ENCODE measurements around the gene MAP3K8.

Gene MAP3K8

GRCh38 chr10:30491916-30492515, 58.0 kb downstream of the MAP3K8 start:
- no peak for DNase-seq

- no peak for DNase-seq
Measured at GRCh38 chr10:30493609-30494530, 59.9 kb downstream of the MAP3K8 start.

GRCh38 chr10:30494558-30494957, 60.6 kb downstream of the MAP3K8 start:
- no peak for DNase-seq

- DNase-seq: no peak
Measured at GRCh38 chr10:30495687-30496086, 61.7 kb downstream of the MAP3K8 start.

GRCh38 chr10:30499816-30500215, 65.8 kb downstream of the MAP3K8 start:
- no peak for DNase-seq

- DNase-seq: no peak
Measured at GRCh38 chr10:30500534-30500933, 66.5 kb downstream of the MAP3K8 start.

- no peak for DNase-seq
Measured at GRCh38 chr10:30500963-30501504, 67.0 kb downstream of the MAP3K8 start.

- no peak for DNase-seq
Measured at GRCh38 chr10:30502266-30503060, 68.5 kb downstream of the MAP3K8 start.

GRCh38 chr10:30503700-30504266, 69.8 kb downstream of the MAP3K8 start:
- DNase-seq: no peak

GRCh38 chr10:30505543-30506298, 71.7 kb downstream of the MAP3K8 start:
- no peak for DNase-seq

- DNase-seq: no peak
Measured at GRCh38 chr10:30509508-30509907, 75.5 kb downstream of the MAP3K8 start.

- no peak for DNase-seq
Measured at GRCh38 chr10:30510184-30510931, 76.4 kb downstream of the MAP3K8 start.

GRCh38 chr10:30510932-30511700, 77.1 kb downstream of the MAP3K8 start:
- DNase-seq: no peak
